GM19043 (cell line): ENCODE measurements around the gene CELF1.
"Not testable (repeated sequence)": the region's sequence is repeated elsewhere in the genome, so short reads cannot be mapped to it uniquely, and the experiment has no call there.

ENCODE experiments used
- ATAC-seq: cut with Tn5 transposase; IDR thresholded peaks from one replicate; pipeline ENCODE4 v1.9.1; 2021; ENCODE audit warnings: low read depth; ENCODE audit not compliant: unreplicated experiment

Gene CELF1

GRCh38 chr11:47577460-47578041, 24.6 kb upstream of the CELF1 start:
- no peak for ATAC-seq

- ATAC-seq = no peak
These were observed 20.4 kb upstream of the CELF1 start for GRCh38 chr11:47573321-47573720.

GRCh38 chr11:47572715-47573255, 19.9 kb upstream of the CELF1 start:
- ATAC-seq = no peak

GRCh38 chr11:47571895-47572294, 19.0 kb upstream of the CELF1 start:
- ATAC-seq = no peak

GRCh38 chr11:47571357-47571729, 18.4 kb upstream of the CELF1 start:
- no peak for ATAC-seq

GRCh38 chr11:47570651-47571356, 17.9 kb upstream of the CELF1 start:
- ATAC-seq = no peak

- no peak for ATAC-seq
These were observed 16.7 kb upstream of the CELF1 start for GRCh38 chr11:47569646-47570045.

- no peak for ATAC-seq
These were observed 13.3 kb upstream of the CELF1 start for GRCh38 chr11:47566149-47566698.

- peak; percentile 84 for ATAC-seq
These were observed 12.6 kb upstream of the CELF1 start, which contains the start of gene PTPMT1 for GRCh38 chr11:47565340-47566148. PTPMT1 (plus strand) TSS chr11:47565599; CDS start chr11:47565623, 24 bp downstream.

- ATAC-seq = peak; percentile 4
These were observed 12.0 kb upstream of the CELF1 start for GRCh38 chr11:47564933-47565339.

- not testable (repeated sequence) for ATAC-seq
These were observed 11.4 kb upstream of the CELF1 start for GRCh38 chr11:47564366-47564765.

- not testable (repeated sequence) for ATAC-seq
These were observed 9.5 kb upstream of the CELF1 start for GRCh38 chr11:47562393-47562792.

GRCh38 chr11:47560426-47560825, 7.5 kb upstream of the CELF1 start:
- no peak for ATAC-seq

GRCh38 chr11:47558695-47559094, 5.8 kb upstream of the CELF1 start:
- no peak for ATAC-seq

- not testable (repeated sequence) for ATAC-seq
These were observed 4.1 kb upstream of the CELF1 start for GRCh38 chr11:47557004-47557403.

- ATAC-seq = peak; percentile 22
These were observed 443 bp upstream of the CELF1 start for GRCh38 chr11:47553406-47553743.

GRCh38 chr11:47552056-47552565, 821 bp downstream of the CELF1 start:
- no peak for ATAC-seq

- no peak for ATAC-seq
These were observed 1.8 kb downstream of the CELF1 start for GRCh38 chr11:47551086-47551485.

- ATAC-seq = no peak
These were observed 2.5 kb downstream of the CELF1 start for GRCh38 chr11:47550288-47551047.

GRCh38 chr11:47546274-47546673, 6.7 kb downstream of the CELF1 start:
- ATAC-seq = not testable (repeated sequence)
